Nephron progenitor cell (in vitro differentiated cells): ENCODE measurements around the gene HOXB1.

Source experiments
- DNase-seq: peaks from one replicate; pipeline ENCODE4 v3.0.0; 2021
- H3K27ac Mint-ChIP-seq: 2 replicates; pipeline ENCODE4 v1.8.0; 2021; ENCODE audit warnings: mild to moderate bottlenecking, moderate library complexity, mixed read lengths
- H3K27me3 Mint-ChIP-seq: 2 replicates; pipeline ENCODE4 v1.8.0; 2021; ENCODE audit warnings: mild to moderate bottlenecking, low read depth, mixed read lengths; ENCODE audit not compliant: poor library complexity
- H3K36me3 Mint-ChIP-seq: 2 replicates; pipeline ENCODE4 v1.8.0; 2021; ENCODE audit warnings: low read depth, mixed read lengths
- H3K4me1 Mint-ChIP-seq: 2 replicates; pipeline ENCODE4 v1.8.0; 2021; ENCODE audit warnings: mixed read lengths
- H3K4me3 Mint-ChIP-seq: 2 replicates; pipeline ENCODE4 v1.8.0; 2021; ENCODE audit warnings: mild to moderate bottlenecking, moderate library complexity, mixed read lengths
- H3K9me3 Mint-ChIP-seq: 2 replicates; pipeline ENCODE4 v1.8.0; 2021; ENCODE audit warnings: mild to moderate bottlenecking, moderate library complexity, mixed read lengths
- TF ChIP-seq, protein P1 (sequence below): fragments of 200-600 bp; sonication (generic); IDR thresholded peaks from 2 replicates; pipeline ENCODE4 v1.5.0; 2021; ENCODE audit warnings: antibody characterized with exemption

HOXB1 gene

DNA sequence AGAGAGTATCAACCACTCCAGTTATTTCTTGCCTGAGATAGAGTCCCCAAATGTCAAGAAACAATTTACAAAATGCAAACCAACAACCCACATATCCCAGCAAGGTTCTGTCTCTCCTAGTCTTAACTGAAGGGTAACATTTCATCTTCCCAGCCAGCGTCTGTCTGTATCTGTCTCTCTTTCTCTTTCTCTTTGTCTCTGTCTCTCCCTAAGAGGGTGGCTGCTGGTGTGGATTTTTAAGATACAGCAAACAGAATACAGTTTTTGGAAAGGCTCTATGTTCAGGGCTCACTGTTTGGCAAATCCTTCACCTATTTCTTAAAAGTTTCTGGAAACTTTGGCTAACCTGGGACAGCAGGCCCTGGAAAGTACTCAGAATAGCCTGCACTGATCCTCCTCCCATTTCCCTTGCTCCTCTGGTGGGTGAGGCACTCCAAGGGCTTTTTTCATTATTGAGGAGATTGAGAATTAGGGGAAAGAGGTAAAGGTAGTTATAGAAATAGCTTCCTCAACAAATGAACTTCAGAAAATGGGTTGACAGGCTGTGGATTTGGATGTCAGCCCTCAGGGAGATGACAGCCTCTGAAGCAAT, 41.1 kb upstream of the HOXB1 start:
- Mint-ChIP-seq H3K27me3 (no peaks in the 10 kb centered on the region), H3K27ac (no peak overlapping the region), H3K9me3 (no peaks in the 10 kb centered on the region), H3K4me3 (no peak overlapping the region), H3K4me1 (peaks cover 3% of the 10 kb centered on the region), H3K36me3 (peaks cover 54% of the 10 kb centered on the region)
- no peak for DNase-seq
- TF ChIP-seq, protein P1, sequence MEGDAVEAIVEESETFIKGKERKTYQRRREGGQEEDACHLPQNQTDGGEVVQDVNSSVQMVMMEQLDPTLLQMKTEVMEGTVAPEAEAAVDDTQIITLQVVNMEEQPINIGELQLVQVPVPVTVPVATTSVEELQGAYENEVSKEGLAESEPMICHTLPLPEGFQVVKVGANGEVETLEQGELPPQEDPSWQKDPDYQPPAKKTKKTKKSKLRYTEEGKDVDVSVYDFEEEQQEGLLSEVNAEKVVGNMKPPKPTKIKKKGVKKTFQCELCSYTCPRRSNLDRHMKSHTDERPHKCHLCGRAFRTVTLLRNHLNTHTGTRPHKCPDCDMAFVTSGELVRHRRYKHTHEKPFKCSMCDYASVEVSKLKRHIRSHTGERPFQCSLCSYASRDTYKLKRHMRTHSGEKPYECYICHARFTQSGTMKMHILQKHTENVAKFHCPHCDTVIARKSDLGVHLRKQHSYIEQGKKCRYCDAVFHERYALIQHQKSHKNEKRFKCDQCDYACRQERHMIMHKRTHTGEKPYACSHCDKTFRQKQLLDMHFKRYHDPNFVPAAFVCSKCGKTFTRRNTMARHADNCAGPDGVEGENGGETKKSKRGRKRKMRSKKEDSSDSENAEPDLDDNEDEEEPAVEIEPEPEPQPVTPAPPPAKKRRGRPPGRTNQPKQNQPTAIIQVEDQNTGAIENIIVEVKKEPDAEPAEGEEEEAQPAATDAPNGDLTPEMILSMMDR: no peak

DNA sequence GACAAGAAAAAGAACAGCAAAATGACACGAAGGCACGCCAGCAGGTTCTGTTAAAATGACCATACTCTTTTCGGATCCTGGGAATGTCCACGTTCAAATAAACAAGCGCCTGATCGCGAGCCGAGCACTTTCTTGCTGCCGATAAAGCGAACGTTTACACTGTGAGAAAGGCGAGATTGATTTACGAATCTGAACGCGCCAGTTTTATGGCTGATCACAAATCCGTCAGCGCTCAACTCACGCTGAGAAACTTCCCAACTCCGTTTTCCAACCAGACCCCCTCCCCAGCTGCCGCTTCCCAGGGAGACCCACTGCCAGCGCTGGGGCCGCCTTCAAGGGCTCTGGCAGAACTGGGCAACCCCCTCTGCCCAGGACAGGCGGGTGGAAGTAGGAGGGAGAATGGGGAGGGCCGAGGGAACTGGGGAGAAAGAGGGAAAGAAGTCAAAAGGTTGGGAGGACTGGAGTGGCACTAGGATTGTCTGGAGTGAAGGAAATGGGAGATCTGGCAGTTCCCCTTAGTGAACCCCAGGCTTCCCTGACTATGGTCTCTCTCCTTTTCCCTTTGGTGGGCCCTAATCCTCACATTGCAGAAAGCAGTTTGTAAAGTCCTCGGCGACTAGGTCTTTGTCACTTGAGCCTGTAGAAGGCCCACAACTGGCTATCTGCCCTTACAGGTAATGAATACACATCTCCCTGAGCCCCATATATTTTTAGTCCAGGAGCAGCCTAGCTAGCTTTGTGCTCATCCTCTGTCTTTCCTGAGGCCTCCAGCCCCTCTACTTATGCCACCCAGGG, 40.4 kb upstream of the HOXB1 start:
- Mint-ChIP-seq H3K27me3 (no peaks in the 10 kb centered on the region), H3K4me1 (no peaks in the 10 kb centered on the region), H3K27ac (no peak overlapping the region), H3K36me3 (peaks cover 51% of the 10 kb centered on the region), H3K9me3 (no peaks in the 10 kb centered on the region), H3K4me3 (no peak overlapping the region)
- TF ChIP-seq, protein P1: no peak
- peak; percentile 74 for DNase-seq

GRCh38 chr17:48570325-48571023, 39.7 kb upstream of the HOXB1 start:
- Mint-ChIP-seq H3K27me3 (no peaks in the 10 kb centered on the region), H3K4me3 (no peak overlapping the region)

GRCh38 chr17:48569674-48570324, 39.0 kb upstream of the HOXB1 start:
- no peaks in the 10 kb centered on the region for H3K4me1 Mint-ChIP-seq
- no peak overlapping the region for H3K27ac Mint-ChIP-seq
- H3K4me3 Mint-ChIP-seq: no peak overlapping the region
- H3K36me3 Mint-ChIP-seq: peaks cover 38% of the 10 kb centered on the region
- TF ChIP-seq, protein P1: no peak
- no peak for DNase-seq
- H3K27me3 Mint-ChIP-seq: no peaks in the 10 kb centered on the region
- H3K9me3 Mint-ChIP-seq: no peaks in the 10 kb centered on the region

More at GRCh38 chr17:48570325-48571023, 39.7 kb upstream of the HOXB1 start:
- no peaks in the 10 kb centered on the region for H3K4me1 Mint-ChIP-seq
- H3K27ac Mint-ChIP-seq: no peak overlapping the region
- TF ChIP-seq, protein P1: no peak
- H3K9me3 Mint-ChIP-seq: no peaks in the 10 kb centered on the region
- peaks cover 44% of the 10 kb centered on the region for H3K36me3 Mint-ChIP-seq
- no peak for DNase-seq

DNA sequence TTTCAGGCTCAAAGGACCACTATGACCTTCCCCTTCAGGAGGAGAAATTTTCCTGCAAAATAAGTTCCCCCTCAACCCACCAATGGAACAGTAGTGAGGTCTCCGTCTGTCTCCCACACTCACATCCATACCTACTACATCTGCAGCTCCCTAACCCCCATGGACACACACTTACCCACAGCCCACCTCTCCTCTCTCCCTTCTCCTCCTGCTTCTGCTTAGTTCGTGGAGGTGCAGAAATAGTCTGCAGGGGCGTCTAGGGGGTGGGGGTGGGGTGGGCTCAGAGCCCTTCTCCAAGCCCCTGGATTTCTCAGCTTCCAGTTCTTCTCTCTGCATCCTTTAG, 38.4 kb upstream of the HOXB1 start:
- Mint-ChIP-seq H3K4me3 (no peak overlapping the region), H3K27ac (no peak overlapping the region), H3K4me1 (no peaks in the 10 kb centered on the region), H3K27me3 (no peaks in the 10 kb centered on the region), H3K9me3 (no peaks in the 10 kb centered on the region), H3K36me3 (peaks cover 32% of the 10 kb centered on the region)
- no peak for DNase-seq
- TF ChIP-seq, protein P1: no peak
